ENCODE results near the gene PTPRT. TPM values are rescaled to one million over a fixed set of nuclear protein-coding genes. Genes with fewer than 3 reads are reported as not detected.

Gene PTPRT
- total RNA-seq, 2 donors from 2014 or later = not detected

- ATAC-seq (replicated peaks) = no peak
- Mint-ChIP-seq H3K4me1 (no peaks in the 10 kb centered on the region), H3K36me3 (ENCODE audit: low read depth) (no peaks in the 10 kb centered on the region), H3K27me3 (no peaks in the 10 kb centered on the region), H3K4me3 (no peak overlapping the region), H3K27ac (no peak overlapping the region), H3K9me3 (peaks cover 8% of the 10 kb centered on the region)
Observed at GRCh38 chr20:42474646-42475045, 715.1 kb downstream of the PTPRT start.

GRCh38 chr20:42472198-42472597 lies 717.5 kb downstream of the PTPRT start:
- no peak for ATAC-seq (replicated peaks)
- H3K9me3 Mint-ChIP-seq = peaks cover 8% of the 10 kb centered on the region
- H3K4me1 Mint-ChIP-seq = no peaks in the 10 kb centered on the region
- no peaks in the 10 kb centered on the region for H3K27me3 Mint-ChIP-seq
- H3K36me3 Mint-ChIP-seq (ENCODE audit: low read depth) = no peaks in the 10 kb centered on the region
- no peak overlapping the region for H3K27ac Mint-ChIP-seq
- no peak overlapping the region for H3K4me3 Mint-ChIP-seq

- Mint-ChIP-seq H3K4me3 (no peak overlapping the region), H3K27ac (no peak overlapping the region), H3K4me1 (no peaks in the 10 kb centered on the region), H3K9me3 (peaks cover 14% of the 10 kb centered on the region), H3K27me3 (peaks cover 12% of the 10 kb centered on the region), H3K36me3 (ENCODE audit: low read depth) (no peaks in the 10 kb centered on the region)
- no peak for ATAC-seq (replicated peaks)
Observed at GRCh38 chr20:42461965-42462593, 727.6 kb downstream of the PTPRT start.

- Mint-ChIP-seq H3K9me3 (peaks cover 14% of the 10 kb centered on the region), H3K4me3 (no peak overlapping the region), H3K27me3 (peaks cover 12% of the 10 kb centered on the region), H3K27ac (no peak overlapping the region), H3K4me1 (no peaks in the 10 kb centered on the region), H3K36me3 (ENCODE audit: low read depth) (no peaks in the 10 kb centered on the region)
- ATAC-seq (replicated peaks) = no peak
Observed at GRCh38 chr20:42461291-42461690, 728.4 kb downstream of the PTPRT start.

- no peak for ATAC-seq (replicated peaks)
- peaks cover 9% of the 10 kb centered on the region for H3K9me3 Mint-ChIP-seq
- H3K36me3 Mint-ChIP-seq (ENCODE audit: low read depth) = no peaks in the 10 kb centered on the region
- no peak overlapping the region for H3K4me3 Mint-ChIP-seq
- H3K27me3 Mint-ChIP-seq = no peaks in the 10 kb centered on the region
- no peaks in the 10 kb centered on the region for H3K4me1 Mint-ChIP-seq
- no peak overlapping the region for H3K27ac Mint-ChIP-seq
Observed at GRCh38 chr20:42447270-42447669, 742.4 kb downstream of the PTPRT start.

- ATAC-seq (replicated peaks) = no peak
- Mint-ChIP-seq H3K27ac (no peak overlapping the region), H3K9me3 (peaks cover 6% of the 10 kb centered on the region), H3K36me3 (ENCODE audit: low read depth) (no peaks in the 10 kb centered on the region), H3K27me3 (no peaks in the 10 kb centered on the region), H3K4me3 (no peak overlapping the region), H3K4me1 (no peaks in the 10 kb centered on the region)
Observed at GRCh38 chr20:42444799-42445198, 744.9 kb downstream of the PTPRT start.

- no peaks in the 10 kb centered on the region for H3K27me3 Mint-ChIP-seq
- no peaks in the 10 kb centered on the region for H3K4me1 Mint-ChIP-seq
- H3K36me3 Mint-ChIP-seq (ENCODE audit: low read depth) = no peaks in the 10 kb centered on the region
- no peak overlapping the region for H3K4me3 Mint-ChIP-seq
- no peak for ATAC-seq (replicated peaks)
- no peak overlapping the region for H3K27ac Mint-ChIP-seq
- peaks cover 6% of the 10 kb centered on the region for H3K9me3 Mint-ChIP-seq
Observed at GRCh38 chr20:42443200-42443599, 746.5 kb downstream of the PTPRT start.

- Mint-ChIP-seq H3K27me3 (no peaks in the 10 kb centered on the region), H3K36me3 (ENCODE audit: low read depth) (no peaks in the 10 kb centered on the region), H3K4me1 (no peaks in the 10 kb centered on the region), H3K9me3 (peaks cover 6% of the 10 kb centered on the region), H3K27ac (no peak overlapping the region), H3K4me3 (no peak overlapping the region)
- ATAC-seq (replicated peaks) = no peak
Observed at GRCh38 chr20:42442716-42443115, 747.0 kb downstream of the PTPRT start.

GRCh38 chr20:42441864-42442331 lies 747.8 kb downstream of the PTPRT start:
- Mint-ChIP-seq H3K4me3 (no peak overlapping the region), H3K36me3 (ENCODE audit: low read depth) (no peaks in the 10 kb centered on the region), H3K27ac (no peak overlapping the region), H3K27me3 (no peaks in the 10 kb centered on the region), H3K9me3 (peaks cover 6% of the 10 kb centered on the region), H3K4me1 (no peaks in the 10 kb centered on the region)
- ATAC-seq (replicated peaks) = no peak

- no peaks in the 10 kb centered on the region for H3K27me3 Mint-ChIP-seq
Observed at GRCh38 chr20:42441196-42441863, 748.4 kb downstream of the PTPRT start.

GRCh38 chr20:42435230-42435629 lies 754.5 kb downstream of the PTPRT start:
- no peaks in the 10 kb centered on the region for H3K27me3 Mint-ChIP-seq
- no peak overlapping the region for H3K4me3 Mint-ChIP-seq
- peaks cover 6% of the 10 kb centered on the region for H3K9me3 Mint-ChIP-seq
- no peak overlapping the region for H3K27ac Mint-ChIP-seq
- ATAC-seq (replicated peaks) = no peak
- H3K4me1 Mint-ChIP-seq = no peaks in the 10 kb centered on the region
- no peaks in the 10 kb centered on the region for H3K36me3 Mint-ChIP-seq (ENCODE audit: low read depth)

More at GRCh38 chr20:42441196-42441863, 748.4 kb downstream of the PTPRT start:
- Mint-ChIP-seq H3K4me3 (no peak overlapping the region), H3K9me3 (peaks cover 6% of the 10 kb centered on the region), H3K27ac (no peak overlapping the region), H3K36me3 (ENCODE audit: low read depth) (no peaks in the 10 kb centered on the region), H3K4me1 (no peaks in the 10 kb centered on the region)
- ATAC-seq (replicated peaks) = no peak

- no peak for ATAC-seq (replicated peaks)
- H3K4me1 Mint-ChIP-seq = no peaks in the 10 kb centered on the region
- H3K9me3 Mint-ChIP-seq = peaks cover 6% of the 10 kb centered on the region
- H3K27ac Mint-ChIP-seq = no peak overlapping the region
- H3K27me3 Mint-ChIP-seq = no peaks in the 10 kb centered on the region
- no peaks in the 10 kb centered on the region for H3K36me3 Mint-ChIP-seq (ENCODE audit: low read depth)
- no peak overlapping the region for H3K4me3 Mint-ChIP-seq
Observed at GRCh38 chr20:42432496-42433334, 757.0 kb downstream of the PTPRT start.

GRCh38 chr20:42430598-42430997 lies 759.1 kb downstream of the PTPRT start:
- H3K27me3 Mint-ChIP-seq = no peaks in the 10 kb centered on the region
- peaks cover 11% of the 10 kb centered on the region for H3K9me3 Mint-ChIP-seq
- H3K27ac Mint-ChIP-seq = no peak overlapping the region
- no peaks in the 10 kb centered on the region for H3K36me3 Mint-ChIP-seq (ENCODE audit: low read depth)
- no peak for ATAC-seq (replicated peaks)
- H3K4me1 Mint-ChIP-seq = no peaks in the 10 kb centered on the region
- H3K4me3 Mint-ChIP-seq = no peak overlapping the region

GRCh38 chr20:42429761-42430458 lies 759.8 kb downstream of the PTPRT start:
- Mint-ChIP-seq H3K36me3 (ENCODE audit: low read depth) (no peaks in the 10 kb centered on the region), H3K9me3 (peaks cover 17% of the 10 kb centered on the region), H3K4me3 (no peak overlapping the region), H3K4me1 (no peaks in the 10 kb centered on the region), H3K27ac (no peak overlapping the region), H3K27me3 (no peaks in the 10 kb centered on the region)
- ATAC-seq (replicated peaks) = no peak
